PC-3 (cell line): ENCODE results near the gene CRIM1. TPM values are rescaled to one million over a fixed set of nuclear protein-coding genes. Genes with fewer than 3 reads are reported as not detected.

Source experiments
- ATAC-seq: fragments of 200-7000 bp; cut with Tn5 transposase; 2 replicates; pipeline ENCODE4 v1.9.1; 2020; ENCODE audit warnings: mild to moderate bottlenecking, moderate library complexity
- BruUV-seq: library from RNA; stranded (reverse); fragments of 400-500 nt; replicated peaks from 2 replicates; lab custom pipeline; 2021; lab: Mats Ljungman, UMichigan
- CTCF ChIA-PET: fragments of 300-600 bp; sonication (Branson Sonifier 250); formaldehyde crosslinking; loops from one replicate; lab custom pipeline; 2022; ENCODE audit warnings: antibody characterized with exemption; lab: Charles Lee
- POLR2A ChIA-PET: fragments of 300-600 bp; sonication (Branson Sonifier 250); formaldehyde crosslinking; loops from one replicate; lab custom pipeline; 2022; ENCODE audit warnings: antibody characterized with exemption; ENCODE audit not compliant: unreplicated experiment; lab: Charles Lee
- DNase-seq: peaks from one replicate; pipeline ENCODE4 v3.0.0-alpha.2; 2015
- H2AFZ ChIP-seq: fragments of 300-600 bp; sonication (generic); 2 replicates; pipeline ENCODE4 v1.6.0; 2016; ENCODE audit warnings: antibody characterized with exemption, low read length
- H3F3A ChIP-seq: fragments of 300-600 bp; sonication (generic); one replicate; pipeline ENCODE4 v1.6.0; 2017; ENCODE audit warnings: antibody characterized with exemption, low read length, control low read depth, mild to moderate bottlenecking; ENCODE audit not compliant: unreplicated experiment
- H3K27ac ChIP-seq: fragments of 300-600 bp; sonication (generic); 2 replicates; pipeline ENCODE4 v1.5.1; 2016; ENCODE audit warnings: mild to moderate bottlenecking, low read length
- H3K27me3 ChIP-seq: fragments of 300-600 bp; sonication (generic); 2 replicates; pipeline ENCODE4 v1.6.1; 2016; ENCODE audit warnings: low read length, mixed read lengths
- H3K36me3 ChIP-seq: fragments of 300-600 bp; sonication (generic); 2 replicates; pipeline ENCODE4 v1.6.1; 2016; ENCODE audit warnings: low read depth, mixed run types, low read length, mixed read lengths
- H3K4me1 ChIP-seq: fragments of 300-600 bp; sonication (generic); 2 replicates; pipeline ENCODE4 v1.5.1; 2016; ENCODE audit warnings: low read length; ENCODE audit not compliant: insufficient read depth
- H3K4me2 ChIP-seq: fragments of 300-600 bp; sonication (generic); 2 replicates; pipeline ENCODE4 v1.6.0; 2016; ENCODE audit warnings: low read length
- H3K4me3 ChIP-seq: fragments of 300-600 bp; sonication (generic); 2 replicates; pipeline ENCODE4 v1.5.1; 2016; ENCODE audit warnings: mild to moderate bottlenecking, low read length, mixed read lengths
- H3K79me2 ChIP-seq: fragments of 300-600 bp; sonication (generic); 2 replicates; pipeline ENCODE4 v1.6.1; 2017; ENCODE audit warnings: low read length, mixed read lengths
- H3K9ac ChIP-seq: fragments of 300-600 bp; sonication (generic); 2 replicates; pipeline ENCODE4 v1.6.0; 2016; ENCODE audit warnings: mild to moderate bottlenecking, low read length
- H3K9me2 ChIP-seq: fragments of 300-600 bp; sonication (generic); replicated peaks from 2 replicates; pipeline ENCODE4 v1.6.1; 2016; ENCODE audit warnings: mixed run types, low read length, mixed read lengths
- H3K9me3 ChIP-seq: fragments of 300-600 bp; sonication (generic); 2 replicates; pipeline ENCODE4 v1.6.1; 2016; ENCODE audit warnings: low read length, mixed read lengths
- H4K20me1 ChIP-seq: fragments of 300-600 bp; sonication (generic); 2 replicates; pipeline ENCODE4 v1.6.1; 2016; ENCODE audit warnings: low read length, mixed read lengths
- EZH2 ChIP-seq: fragments of 300-600 bp; sonication (generic); IDR thresholded peaks from one replicate; pipeline ENCODE4 v1.6.1; 2017; ENCODE audit warnings: antibody characterized with exemption, mild to moderate bottlenecking, low read length; ENCODE audit not compliant: unreplicated experiment
- EZH2phosphoT487 ChIP-seq: fragments of 300-600 bp; sonication (generic); IDR thresholded peaks from 2 replicates; pipeline ENCODE4 v1.6.1; 2018; ENCODE audit warnings: mild to moderate bottlenecking, antibody characterized with exemption, low read length, borderline replicate concordance
- intact Hi-C: fragments of 100-400 bp; cut with micrococcal nuclease; formaldehyde crosslinking; loops from 2 replicates; pipeline ENCODE4 v1.9.0; 2023
- total RNA-seq: library from RNA; depleted of rRNA; stranded (reverse); fragments of >200 nt; gene quantifications from 2 replicates; pipeline ENCODE4 v1.2.3, GENCODE V29; 2014
- TF ChIP-seq, protein P1 (sequence below): fragments of 300-600 bp; sonication (generic); conservative IDR thresholded peaks from 2 replicates; pipeline ENCODE4 v1.5.1; 2017; ENCODE audit warnings: antibody characterized with exemption, low read depth, mild to moderate bottlenecking, low read length

The CRIM1 gene
- total RNA-seq, 1 experiment from 2014 or later, result 70.7 TPM

DNA sequence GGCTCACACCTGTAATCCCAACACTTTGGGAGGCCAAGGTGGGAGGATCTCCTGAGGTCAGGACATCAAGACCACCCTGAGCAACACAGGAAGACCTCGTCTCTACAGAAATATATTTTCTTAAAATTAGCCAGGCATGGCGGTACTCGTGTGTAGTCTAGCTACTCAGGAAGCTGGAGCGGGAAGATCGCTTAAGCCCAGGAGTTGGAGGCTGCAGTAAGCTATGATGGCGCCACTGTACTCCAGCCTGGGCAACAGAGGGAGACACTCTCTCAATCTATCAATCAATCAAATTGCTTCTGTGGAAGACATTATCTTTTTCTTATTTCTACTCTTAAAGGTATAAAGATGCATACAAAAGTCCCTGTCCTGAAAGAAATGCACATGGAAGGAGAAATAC, 231.1 kb downstream of the CRIM1 start:
- no peak overlapping the region for H3K27ac ChIP-seq
- intact Hi-C loops, result no loop called here
- no peaks in the 10 kb centered on the region for H3F3A ChIP-seq
- ChIA-PET POLR2A (no interaction called here), CTCF (no interaction called here)
- no peak overlapping the region for H3K4me3 ChIP-seq
- H3K9ac ChIP-seq, result no peak overlapping the region
- peaks cover 46% of the 10 kb centered on the region for H3K36me3 ChIP-seq
- H3K4me2 ChIP-seq, result no peak overlapping the region
- no peaks in the 10 kb centered on the region for H3K9me3 ChIP-seq
- no TSS peak for BruUV-seq
- H3K27me3 ChIP-seq, result no peaks in the 10 kb centered on the region
- ATAC-seq (no peak), DNase-seq (no peak)
- H2AFZ ChIP-seq, result no peak overlapping the region
- TF ChIP-seq, protein P1, sequence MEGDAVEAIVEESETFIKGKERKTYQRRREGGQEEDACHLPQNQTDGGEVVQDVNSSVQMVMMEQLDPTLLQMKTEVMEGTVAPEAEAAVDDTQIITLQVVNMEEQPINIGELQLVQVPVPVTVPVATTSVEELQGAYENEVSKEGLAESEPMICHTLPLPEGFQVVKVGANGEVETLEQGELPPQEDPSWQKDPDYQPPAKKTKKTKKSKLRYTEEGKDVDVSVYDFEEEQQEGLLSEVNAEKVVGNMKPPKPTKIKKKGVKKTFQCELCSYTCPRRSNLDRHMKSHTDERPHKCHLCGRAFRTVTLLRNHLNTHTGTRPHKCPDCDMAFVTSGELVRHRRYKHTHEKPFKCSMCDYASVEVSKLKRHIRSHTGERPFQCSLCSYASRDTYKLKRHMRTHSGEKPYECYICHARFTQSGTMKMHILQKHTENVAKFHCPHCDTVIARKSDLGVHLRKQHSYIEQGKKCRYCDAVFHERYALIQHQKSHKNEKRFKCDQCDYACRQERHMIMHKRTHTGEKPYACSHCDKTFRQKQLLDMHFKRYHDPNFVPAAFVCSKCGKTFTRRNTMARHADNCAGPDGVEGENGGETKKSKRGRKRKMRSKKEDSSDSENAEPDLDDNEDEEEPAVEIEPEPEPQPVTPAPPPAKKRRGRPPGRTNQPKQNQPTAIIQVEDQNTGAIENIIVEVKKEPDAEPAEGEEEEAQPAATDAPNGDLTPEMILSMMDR, result no peak
- TF ChIP-seq EZH2, result no peak
- no peak for TF ChIP-seq EZH2phosphoT487
- H3K79me2 ChIP-seq, result peaks cover 40% of the 10 kb centered on the region
- no peaks in the 10 kb centered on the region for H3K4me1 ChIP-seq
- H3K9me2 ChIP-seq, result no peaks in the 10 kb centered on the region
- no peaks in the 10 kb centered on the region for H4K20me1 ChIP-seq

DNA sequence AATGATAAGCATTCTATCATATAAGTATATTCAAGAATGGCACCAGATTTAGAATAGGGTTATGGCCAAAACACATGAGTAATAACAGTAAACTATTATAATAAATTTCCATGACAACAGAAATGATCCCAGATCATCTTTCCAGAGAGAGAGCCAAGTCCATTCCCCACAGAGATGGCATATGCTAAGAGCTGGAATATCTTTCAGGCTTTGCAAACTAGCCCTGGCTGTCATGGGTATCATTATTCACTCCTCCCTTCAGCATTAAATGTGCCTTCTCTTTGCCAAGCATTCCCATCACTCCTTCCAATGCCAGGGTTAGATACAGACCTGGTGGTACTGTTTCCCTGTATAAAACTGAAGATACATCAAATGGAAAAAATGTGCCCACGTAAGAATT, 231.5 kb downstream of the CRIM1 start:
- ChIA-PET POLR2A (no interaction called here), CTCF (no interaction called here)
- no peak overlapping the region for H3K4me2 ChIP-seq
- BruUV-seq, result no TSS peak
- no peak overlapping the region for H3K9ac ChIP-seq
- no peaks in the 10 kb centered on the region for H3K27me3 ChIP-seq
- H3K79me2 ChIP-seq, result peaks cover 44% of the 10 kb centered on the region
- no peak for ATAC-seq
- intact Hi-C loops, result no loop called here
- DNase-seq, result no peak
- TF ChIP-seq EZH2, result no peak
- TF ChIP-seq, protein P1, result no peak
- TF ChIP-seq EZH2phosphoT487, result no peak
- no peaks in the 10 kb centered on the region for H3K4me1 ChIP-seq
- no peak overlapping the region for H3K4me3 ChIP-seq
- H3K36me3 ChIP-seq, result peaks cover 43% of the 10 kb centered on the region
- H2AFZ ChIP-seq, result no peak overlapping the region
- no peaks in the 10 kb centered on the region for H3F3A ChIP-seq
- H4K20me1 ChIP-seq, result no peaks in the 10 kb centered on the region
- H3K9me2 ChIP-seq, result no peaks in the 10 kb centered on the region
- H3K9me3 ChIP-seq, result no peaks in the 10 kb centered on the region
- no peak overlapping the region for H3K27ac ChIP-seq

DNA sequence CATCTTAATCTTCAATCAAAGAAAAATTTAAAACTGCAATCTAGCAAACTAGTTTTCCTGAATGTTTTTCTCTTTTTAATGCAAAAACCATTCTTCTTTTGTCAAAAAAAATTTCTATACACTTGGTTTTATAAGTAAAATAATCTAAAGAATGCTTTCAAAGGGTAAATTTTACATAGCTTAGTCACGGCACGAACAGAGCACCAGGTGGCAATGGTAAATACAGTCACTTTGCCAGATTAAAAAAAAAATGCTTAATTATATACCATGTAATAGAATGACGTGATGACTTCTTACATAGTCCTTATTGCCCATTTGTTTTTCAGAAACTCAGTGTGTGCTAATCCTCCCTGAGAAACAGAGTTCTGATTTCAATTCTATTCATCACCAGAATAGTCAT, 232.0 kb downstream of the CRIM1 start:
- POLR2A ChIA-PET, result no interaction called here
- Histone ChIP-seq H3K36me3 (peaks cover 39% of the 10 kb centered on the region), H3K9ac (no peak overlapping the region), H3K79me2 (peaks cover 48% of the 10 kb centered on the region), H3K27me3 (no peaks in the 10 kb centered on the region), H3F3A (no peaks in the 10 kb centered on the region), H3K4me3 (no peak overlapping the region), H4K20me1 (no peaks in the 10 kb centered on the region), H3K27ac (no peak overlapping the region), H3K4me2 (no peak overlapping the region), H3K9me2 (no peaks in the 10 kb centered on the region), H3K4me1 (no peaks in the 10 kb centered on the region), H2AFZ (no peak overlapping the region), H3K9me3 (no peaks in the 10 kb centered on the region)
- TF ChIP-seq, protein P1, result no peak
- TF ChIP-seq EZH2 (no peak), EZH2phosphoT487 (no peak)
- intact Hi-C loops, result no loop called here
- BruUV-seq, result no TSS peak
- no peak for DNase-seq
- CTCF ChIA-PET, result no interaction called here
- ATAC-seq, result no peak
